Activated CD4-positive, alpha-beta memory T cell treated with anti-CD3 and anti-CD28 coated beads for 36 hours (primary cell): ENCODE measurements around the gene HNRNPA2B1. TPM values are rescaled to one million over a fixed set of nuclear protein-coding genes. Genes with fewer than 3 reads are reported as not detected.

Source experiments
- CTCF ChIA-PET: fragments of 350-600 bp; sonication (Branson Sonifier 250); formaldehyde crosslinking; loops from one replicate; lab custom pipeline; 2021; ENCODE audit warnings: antibody characterized with exemption, inconsistent platforms; lab: Charles Lee
- POLR2A ChIA-PET: fragments of 350-600 bp; sonication (Branson Sonifier 250); formaldehyde crosslinking; loops from one replicate; lab custom pipeline; 2021; ENCODE audit warnings: antibody characterized with exemption; lab: Charles Lee
- DNase-seq: peaks from one replicate; pipeline ENCODE4 v3.0.0-alpha.2; 2020
- H3K27ac Mint-ChIP-seq: one replicate; pipeline ENCODE4 v1.8.0; 2021; ENCODE audit warnings: mixed read lengths
- H3K27me3 Mint-ChIP-seq: one replicate; pipeline ENCODE4 v1.8.0; 2021; ENCODE audit warnings: mixed read lengths
- H3K36me3 Mint-ChIP-seq: one replicate; pipeline ENCODE4 v1.8.0; 2021; ENCODE audit warnings: mixed read lengths
- H3K4me1 Mint-ChIP-seq: one replicate; pipeline ENCODE4 v1.8.0; 2021; ENCODE audit warnings: low read depth, mixed read lengths
- H3K4me3 Mint-ChIP-seq: one replicate; pipeline ENCODE4 v1.8.0; 2021; ENCODE audit warnings: mild to moderate bottlenecking, mixed read lengths
- H3K9me3 Mint-ChIP-seq: one replicate; pipeline ENCODE4 v1.8.0; 2021; ENCODE audit warnings: mixed read lengths
- intact Hi-C: fragments of 100-400 bp; cut with micrococcal nuclease; formaldehyde crosslinking; loops from one replicate; pipeline ENCODE4 v1.15.1; 2023
- total RNA-seq, 2 experiments: library from RNA; stranded (reverse); gene quantifications; one replicate each; pipeline ENCODE4 v1.2.3, GENCODE V29; 2021

Gene HNRNPA2B1
- total RNA-seq, result 100 to 1,000 TPM; 906 to 929 TPM

DNA sequence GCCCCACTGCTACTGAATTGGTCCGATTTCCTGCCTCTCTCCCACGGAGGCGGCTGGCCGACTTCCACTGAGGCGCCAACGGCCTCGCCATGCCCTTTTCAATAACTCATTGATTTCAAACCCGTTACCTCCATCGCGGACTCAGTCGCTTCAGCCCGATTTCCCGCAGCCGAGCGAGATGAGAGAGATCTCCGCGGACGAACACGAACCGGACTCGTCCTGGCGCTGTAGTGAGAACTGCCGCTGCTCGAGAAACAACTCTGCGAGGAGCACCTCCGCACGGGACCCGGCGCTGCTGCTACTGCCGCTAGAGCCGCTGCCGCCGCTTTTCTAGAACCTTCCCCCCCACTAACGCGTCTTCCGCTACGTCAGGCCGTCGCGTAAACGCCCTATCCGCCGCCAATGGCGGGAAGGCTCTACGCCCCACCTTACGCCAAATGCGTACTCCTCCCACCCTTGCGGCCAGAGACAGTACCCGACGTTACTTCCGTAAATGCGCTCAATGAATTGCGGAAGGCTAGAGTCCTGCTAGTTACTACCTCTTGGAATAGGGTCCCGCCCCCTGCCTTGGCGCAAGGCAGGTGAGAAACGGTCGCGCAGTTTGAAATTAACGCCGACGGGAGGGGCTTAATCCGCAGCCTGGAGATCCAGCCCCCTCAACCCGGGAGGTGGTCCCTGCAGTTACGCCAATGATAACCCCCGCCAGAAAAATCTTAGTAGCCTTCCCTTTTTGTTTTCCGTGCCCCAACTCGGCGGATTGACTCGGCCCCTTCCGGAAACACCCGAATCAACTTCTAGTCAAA lies at the start of gene HNRNPA2B1:
TSS of gene HNRNPA2B1 (minus strand) at position 303 of the 803 bp plus-strand sequence. CDS start at position 134, 169 bp downstream.
- POLR2A ChIA-PET, result interaction anchor here (0.8 to 9.9 kb wide), 16 partner anchors 8 to 339 kb away, joined by 4 to 160 read pairs (median 10); partner anchors contain the start of genes NFE2L3 and SNX10
- Mint-ChIP-seq H3K27ac (peak within 1 kb of the TSS; percentile 100), H3K9me3 (peaks cover 2% of the 10 kb centered on the region), H3K36me3 (peaks cover 81% of the 10 kb centered on the region), H3K27me3 (peaks cover 6% of the 10 kb centered on the region), H3K4me1 (peaks cover 39% of the 10 kb centered on the region), H3K4me3 (peak within 1 kb of the TSS; percentile 99)
- CTCF ChIA-PET, result interaction anchor here (0.8 to 4.0 kb wide), 6 partner anchors 9 to 169 kb away, joined by 3 to 15 read pairs (median 4); no protein-coding TSS in a partner anchor
- peak; percentile 98 for DNase-seq
- intact Hi-C loops, result loop anchor here (1.0 to 10.0 kb wide), 11 partner anchors 47 to 1540 kb away; partner anchors contain the start of genes CYCS, OSBPL3 and TAX1BP1

DNA sequence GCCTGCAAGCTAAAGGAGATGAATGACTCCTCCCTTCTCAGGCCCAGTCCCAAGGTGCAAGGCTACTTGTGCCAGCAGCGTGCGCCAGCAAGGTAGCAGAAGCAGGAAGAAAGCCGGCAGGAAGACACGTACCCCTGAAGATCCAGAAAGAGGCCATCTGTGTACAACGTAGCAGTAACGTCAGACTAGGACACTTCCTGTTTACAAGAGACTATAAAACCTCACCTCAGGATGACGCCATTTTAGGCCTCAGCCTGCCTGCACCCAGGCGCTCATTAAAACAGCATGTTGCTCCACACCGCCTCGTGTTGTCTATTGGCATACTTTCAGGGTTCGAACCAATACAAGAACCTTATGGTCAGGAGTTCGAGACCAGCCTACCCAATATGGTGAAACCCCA lies 49.7 kb upstream of the HNRNPA2B1 start:
- Mint-ChIP-seq H3K36me3 (no peaks in the 10 kb centered on the region), H3K4me1 (no peaks in the 10 kb centered on the region), H3K27me3 (no peaks in the 10 kb centered on the region), H3K27ac (no peak overlapping the region), H3K4me3 (no peak overlapping the region), H3K9me3 (no peaks in the 10 kb centered on the region)
- intact Hi-C loops, result no loop called here
- ChIA-PET POLR2A (no interaction called here), CTCF (no interaction called here)
- DNase-seq, result no peak

DNA sequence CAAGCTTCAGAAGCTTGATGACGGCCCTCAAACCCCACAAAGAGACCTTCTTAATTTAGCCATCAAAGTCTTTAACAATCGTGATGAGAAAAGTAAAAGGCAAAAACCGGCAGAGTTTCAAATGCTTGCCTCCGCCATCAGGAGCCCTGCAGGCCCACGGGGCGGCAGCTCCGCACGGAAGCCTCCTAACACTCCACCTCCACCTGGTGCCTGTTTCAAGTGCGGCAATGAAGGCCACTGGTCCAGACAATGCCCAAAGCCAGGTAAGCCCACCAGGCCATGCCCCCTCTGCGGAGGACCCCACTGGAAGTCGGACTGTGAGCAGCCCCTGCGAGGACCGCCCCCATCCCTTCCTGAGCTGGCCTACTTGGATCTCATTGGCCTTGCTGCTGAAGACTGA lies 44.6 kb upstream of the HNRNPA2B1 start:
- no peak overlapping the region for H3K27ac Mint-ChIP-seq
- no peaks in the 10 kb centered on the region for H3K27me3 Mint-ChIP-seq
- H3K4me1 Mint-ChIP-seq, result no peaks in the 10 kb centered on the region
- H3K4me3 Mint-ChIP-seq, result no peak overlapping the region
- H3K36me3 Mint-ChIP-seq, result no peaks in the 10 kb centered on the region
- DNase-seq, result no peak
- ChIA-PET CTCF (no interaction called here), POLR2A (no interaction called here)
- intact Hi-C loops, result no loop called here
- H3K9me3 Mint-ChIP-seq, result no peaks in the 10 kb centered on the region

DNA sequence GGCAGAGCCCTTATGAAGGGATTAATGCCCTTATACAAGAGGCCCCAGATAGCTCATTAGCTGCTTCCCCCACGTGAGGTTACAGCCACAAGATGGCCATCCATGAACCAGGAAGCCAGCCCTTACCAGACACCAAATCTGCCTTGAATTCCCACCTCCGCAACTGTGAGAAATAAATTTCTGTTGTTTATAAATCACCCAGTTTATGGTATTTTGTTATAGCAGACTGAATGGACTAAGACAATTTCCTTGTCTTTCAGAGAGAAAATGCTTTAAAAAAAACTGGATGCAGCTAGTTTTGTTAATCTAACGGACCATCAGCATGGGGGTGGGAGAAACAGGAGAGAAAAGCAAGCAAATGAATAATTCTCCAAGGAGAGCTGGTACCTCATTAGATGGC lies 37.5 kb upstream of the HNRNPA2B1 start:
- H3K4me1 Mint-ChIP-seq, result no peaks in the 10 kb centered on the region
- no peaks in the 10 kb centered on the region for H3K36me3 Mint-ChIP-seq
- ChIA-PET POLR2A (no interaction called here), CTCF (interaction anchor here (0.6 kb wide), 1 partner anchor 1000 kb away, joined by 3 read pairs; no protein-coding TSS in a partner anchor)
- H3K27me3 Mint-ChIP-seq, result no peaks in the 10 kb centered on the region
- DNase-seq, result no peak
- no peak overlapping the region for H3K4me3 Mint-ChIP-seq
- intact Hi-C loops, result no loop called here
- H3K9me3 Mint-ChIP-seq, result no peaks in the 10 kb centered on the region
- H3K27ac Mint-ChIP-seq, result no peak overlapping the region

DNA sequence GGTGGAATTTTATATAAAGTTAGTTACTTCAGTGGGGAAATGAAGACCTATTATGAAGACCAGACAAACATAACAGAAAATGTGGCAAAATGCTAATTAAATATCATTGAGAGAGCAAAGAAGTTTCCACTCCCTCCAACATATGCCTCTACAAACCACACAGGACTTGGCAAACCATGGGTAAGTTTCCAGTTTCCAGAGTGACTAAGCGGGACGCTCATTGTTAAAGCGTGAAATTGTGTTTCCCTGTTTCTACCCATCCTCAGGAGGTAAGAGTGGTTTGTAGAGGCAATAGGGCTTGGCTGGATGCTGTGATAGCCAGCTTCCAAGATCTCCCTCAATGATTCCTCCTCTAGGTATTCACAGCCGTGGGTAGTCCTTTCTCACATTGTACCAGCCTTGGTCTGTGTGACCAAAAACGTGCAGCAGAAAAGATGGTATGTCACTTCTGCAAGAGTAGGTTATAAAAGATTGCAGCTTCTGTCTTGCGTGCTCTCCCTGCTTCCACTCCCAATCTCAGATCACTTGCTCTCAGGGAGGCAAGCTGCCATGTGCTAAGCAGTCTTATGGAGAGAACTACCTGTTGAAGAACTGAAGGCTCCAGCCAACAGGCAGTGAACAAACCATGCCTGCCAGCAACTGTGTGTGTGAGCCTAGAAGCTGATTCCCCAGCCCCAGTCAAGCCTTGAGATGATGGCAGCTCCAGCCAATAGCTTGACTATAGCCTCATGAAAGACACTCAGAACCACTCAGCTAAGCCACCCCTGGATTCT lies 36.7 kb upstream of the HNRNPA2B1 start:
- H3K27me3 Mint-ChIP-seq, result no peaks in the 10 kb centered on the region
- DNase-seq, result no peak
- ChIA-PET POLR2A (no interaction called here), CTCF (interaction anchor here (0.6 kb wide), 1 partner anchor 267 kb away, joined by 5 read pairs; no protein-coding TSS in a partner anchor)
- H3K4me1 Mint-ChIP-seq, result no peaks in the 10 kb centered on the region
- intact Hi-C loops, result no loop called here
- H3K4me3 Mint-ChIP-seq, result no peak overlapping the region
- no peaks in the 10 kb centered on the region for H3K9me3 Mint-ChIP-seq
- no peaks in the 10 kb centered on the region for H3K36me3 Mint-ChIP-seq
- no peak overlapping the region for H3K27ac Mint-ChIP-seq

DNA sequence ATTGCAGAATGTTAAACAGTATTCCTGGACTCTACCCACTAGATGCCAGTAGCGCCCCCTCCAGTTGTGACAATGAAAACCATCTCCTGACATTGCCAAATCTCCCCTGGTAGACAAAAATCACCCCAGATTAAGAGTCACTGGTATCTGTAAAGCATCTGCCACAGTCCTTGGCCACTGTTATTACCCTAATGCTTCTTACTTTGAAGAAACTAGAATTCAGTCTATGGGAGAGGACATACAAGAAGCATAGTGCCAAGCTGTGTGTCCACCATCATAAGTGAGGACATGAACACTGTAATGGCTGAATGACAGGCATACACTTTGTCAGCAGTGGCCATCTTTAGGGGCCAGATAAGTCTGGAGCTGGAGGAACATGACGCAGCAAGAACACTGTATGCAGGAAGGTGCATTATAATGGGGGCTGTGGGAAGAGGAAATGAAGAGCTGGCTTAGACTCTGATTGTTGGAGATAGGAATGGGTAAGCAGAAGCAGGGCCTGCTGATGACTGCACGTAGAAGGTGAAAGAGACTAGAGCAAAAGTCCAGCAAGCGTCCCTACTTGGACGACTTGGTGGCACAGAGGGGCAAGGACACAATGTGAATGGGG lies 33.5 kb upstream of the HNRNPA2B1 start:
- intact Hi-C loops, result no loop called here
- Mint-ChIP-seq H3K36me3 (no peaks in the 10 kb centered on the region), H3K4me1 (no peaks in the 10 kb centered on the region), H3K27ac (no peak overlapping the region), H3K27me3 (no peaks in the 10 kb centered on the region), H3K9me3 (no peaks in the 10 kb centered on the region), H3K4me3 (no peak overlapping the region)
- DNase-seq, result no peak
- POLR2A ChIA-PET, result no interaction called here
- CTCF ChIA-PET, result interaction anchor here (0.6 kb wide), 1 partner anchor 22 kb away, joined by 3 read pairs; no protein-coding TSS in a partner anchor

DNA sequence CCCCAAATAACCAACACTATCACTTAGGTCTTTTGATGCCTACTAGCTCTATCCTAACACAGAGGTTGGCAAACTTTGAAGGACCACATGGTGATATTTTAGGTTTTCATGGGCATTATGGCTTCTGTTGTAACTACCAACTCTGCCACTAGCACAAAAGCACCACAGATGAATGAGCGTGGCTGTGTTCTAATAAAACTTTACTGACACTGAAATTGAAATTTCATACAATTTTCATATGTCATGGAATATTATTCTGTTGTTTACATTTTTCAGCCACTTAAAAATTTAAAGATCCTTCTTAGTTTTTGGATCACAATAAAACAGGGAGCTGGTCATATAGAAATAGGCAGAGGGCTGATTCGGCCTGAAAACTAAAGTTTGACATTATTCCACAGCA lies 27.4 kb upstream of the HNRNPA2B1 start:
- ChIA-PET CTCF (interaction anchor here (0.6 kb wide), 1 partner anchor 37 kb away, joined by 3 read pairs; no protein-coding TSS in a partner anchor), POLR2A (no interaction called here)
- Mint-ChIP-seq H3K27ac (no peak overlapping the region), H3K9me3 (no peaks in the 10 kb centered on the region), H3K4me3 (no peak overlapping the region), H3K36me3 (no peaks in the 10 kb centered on the region), H3K4me1 (no peaks in the 10 kb centered on the region), H3K27me3 (peaks cover 1% of the 10 kb centered on the region)
- intact Hi-C loops, result no loop called here
- no peak for DNase-seq

DNA sequence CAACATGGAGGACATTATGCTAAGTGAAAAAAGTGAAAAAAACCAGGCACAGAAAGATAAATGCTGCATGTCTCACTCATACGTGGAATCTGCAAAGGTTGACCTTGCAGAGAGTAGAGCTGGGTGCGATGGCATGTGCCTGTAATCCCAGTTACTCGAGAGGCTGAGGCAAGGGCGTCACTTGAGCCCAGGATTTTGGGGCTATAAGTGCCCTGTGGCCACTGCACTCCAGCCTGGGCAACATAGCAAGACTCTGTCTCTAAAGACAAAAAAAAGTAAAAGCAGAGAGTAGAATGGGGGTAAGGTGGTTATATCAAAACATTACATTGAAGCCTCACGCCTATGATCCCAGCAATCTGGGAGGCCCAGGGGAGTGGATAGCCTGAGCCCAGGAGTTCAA lies 23.8 kb upstream of the HNRNPA2B1 start:
- no peak for DNase-seq
- Mint-ChIP-seq H3K4me3 (no peak overlapping the region), H3K4me1 (no peaks in the 10 kb centered on the region), H3K36me3 (no peaks in the 10 kb centered on the region), H3K27ac (no peak overlapping the region), H3K27me3 (peaks cover 1% of the 10 kb centered on the region), H3K9me3 (no peaks in the 10 kb centered on the region)
- intact Hi-C loops, result no loop called here
- CTCF ChIA-PET, result no interaction called here
- POLR2A ChIA-PET, result no interaction called here

DNA sequence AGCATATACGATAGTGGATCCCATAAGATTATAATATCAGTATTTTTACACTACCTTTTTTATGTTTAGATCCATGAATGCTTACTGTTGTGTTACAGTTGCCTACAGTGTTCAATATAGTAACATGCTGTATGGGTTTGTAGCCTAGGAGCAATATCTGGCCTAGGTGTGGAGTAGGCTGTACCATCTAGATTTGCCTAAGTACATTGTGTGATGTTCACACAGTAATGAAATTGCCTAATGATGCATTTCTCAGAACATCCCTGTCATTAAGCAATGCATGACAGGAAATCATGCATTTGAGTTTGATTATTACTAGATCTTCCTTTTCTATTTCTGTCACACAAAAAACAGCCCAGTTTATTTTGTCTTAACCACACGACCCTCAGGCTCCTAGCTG lies 15.5 kb upstream of the HNRNPA2B1 start:
- H3K27me3 Mint-ChIP-seq, result no peaks in the 10 kb centered on the region
- CTCF ChIA-PET, result no interaction called here
- intact Hi-C loops, result no loop called here
- peaks cover 21% of the 10 kb centered on the region for H3K36me3 Mint-ChIP-seq
- no peak overlapping the region for H3K4me3 Mint-ChIP-seq
- DNase-seq, result no peak
- POLR2A ChIA-PET, result interaction anchor here (0.7 to 1.0 kb wide), 2 partner anchors 18 to 25 kb away, joined by 3 read pairs; no protein-coding TSS in a partner anchor
- H3K4me1 Mint-ChIP-seq, result peaks cover 15% of the 10 kb centered on the region
- H3K27ac Mint-ChIP-seq, result no peak overlapping the region
- no peaks in the 10 kb centered on the region for H3K9me3 Mint-ChIP-seq

DNA sequence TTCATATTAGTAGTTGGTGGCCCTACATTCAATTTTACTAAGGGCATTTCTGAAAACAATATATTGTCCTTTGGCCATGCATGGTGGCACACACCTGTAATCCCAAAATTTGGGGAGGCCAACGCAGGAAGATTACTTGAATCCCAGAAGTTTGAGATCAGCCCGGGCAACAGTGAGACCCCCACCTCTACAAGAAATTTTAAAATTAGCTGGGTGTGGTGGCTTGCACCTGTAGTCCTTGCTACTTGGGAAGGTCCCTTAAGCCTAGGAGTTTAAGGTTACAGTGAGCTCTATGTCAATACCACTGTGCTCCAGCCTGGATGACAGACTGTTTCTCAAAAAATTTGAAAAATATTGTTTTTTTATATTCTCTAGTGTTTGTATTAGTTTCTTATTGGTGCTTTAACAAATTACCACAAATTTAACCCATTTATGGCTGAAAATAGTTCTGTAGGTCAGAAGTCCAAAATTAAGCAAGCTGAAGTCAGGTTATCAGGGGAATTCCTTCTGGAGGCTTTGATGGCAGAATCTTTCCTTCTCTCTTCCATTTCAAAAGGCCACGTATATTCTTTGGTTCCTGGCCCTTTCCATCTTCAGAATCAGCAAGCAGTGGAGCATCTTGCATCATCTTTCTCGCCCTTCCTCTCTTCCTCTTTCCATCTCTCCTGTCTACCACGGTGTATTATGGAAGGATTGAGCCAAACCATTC lies 13.4 kb upstream of the HNRNPA2B1 start:
- intact Hi-C loops, result no loop called here
- ChIA-PET CTCF (interaction anchor here (0.9 kb wide), 1 partner anchor 136 kb away, joined by 3 read pairs; no protein-coding TSS in a partner anchor), POLR2A (interaction anchor here (1.1 to 1.5 kb wide), 2 partner anchors 13 to 14 kb away, joined by 4 to 5 read pairs; partner anchors contain the start of genes CBX3 and HNRNPA2B1)
- no peaks in the 10 kb centered on the region for H3K27me3 Mint-ChIP-seq
- H3K4me1 Mint-ChIP-seq, result peaks cover 21% of the 10 kb centered on the region
- no peak for DNase-seq
- H3K9me3 Mint-ChIP-seq, result no peaks in the 10 kb centered on the region
- H3K4me3 Mint-ChIP-seq, result no peak overlapping the region
- H3K27ac Mint-ChIP-seq, result no peak overlapping the region
- H3K36me3 Mint-ChIP-seq, result peaks cover 38% of the 10 kb centered on the region
